H9 (cell line): ENCODE measurements around the gene AKT1. TPM values are rescaled to one million over a fixed set of nuclear protein-coding genes. Genes with fewer than 3 reads are reported as not detected.

Source experiments
- DNase-seq: peaks from one replicate; pipeline ENCODE4 v3.0.0-alpha.2; 2017
- H2AFZ ChIP-seq: one replicate; pipeline ENCODE4 v1.6.1; 2013; ENCODE audit warnings: mild to moderate bottlenecking, low read length, control low read depth, moderate library complexity
- H2AK5ac ChIP-seq: 2 replicates; pipeline ENCODE4 v1.6.1; 2013; ENCODE audit warnings: low read length, control low read depth, mixed read lengths; ENCODE audit not compliant: insufficient read length
- H2BK120ac ChIP-seq: one replicate; pipeline ENCODE4 v1.6.1; 2013; ENCODE audit warnings: low read depth, mild to moderate bottlenecking, low read length, control low read depth, inconsistent platforms; ENCODE audit not compliant: poor library complexity, severe bottlenecking
- H2BK12ac ChIP-seq: 2 replicates; pipeline ENCODE4 v1.6.1; 2013; ENCODE audit warnings: low read length, control low read depth, mixed read lengths, low read depth; ENCODE audit not compliant: insufficient read length
- H2BK15ac ChIP-seq: 2 replicates; pipeline ENCODE4 v1.6.1; 2013; ENCODE audit warnings: low read depth, low read length, control low read depth
- H2BK20ac ChIP-seq: one replicate; pipeline ENCODE4 v1.6.1; 2013; ENCODE audit warnings: low read depth, mild to moderate bottlenecking, low read length, control low read depth, inconsistent platforms; ENCODE audit not compliant: poor library complexity, severe bottlenecking
- H2BK5ac ChIP-seq: 2 replicates; pipeline ENCODE4 v1.6.1; 2013; ENCODE audit warnings: low read length, control low read depth, mixed read lengths; ENCODE audit not compliant: insufficient read length
- H3K14ac ChIP-seq: 2 replicates; pipeline ENCODE4 v1.6.1; 2013; ENCODE audit warnings: low read length, control low read depth; ENCODE audit not compliant: insufficient read depth
- H3K18ac ChIP-seq: 2 replicates; pipeline ENCODE4 v1.6.1; 2013; ENCODE audit warnings: low read depth, mild to moderate bottlenecking, mixed read lengths, low read length, control low read depth; ENCODE audit not compliant: insufficient read length
- H3K23ac ChIP-seq: 2 replicates; pipeline ENCODE4 v1.6.1; 2013; ENCODE audit warnings: low read length, control low read depth, mixed read lengths, low read depth; ENCODE audit not compliant: insufficient read length
- H3K23me2 ChIP-seq: 2 replicates; pipeline ENCODE4 v1.6.1; 2013; ENCODE audit warnings: low read depth, mild to moderate bottlenecking, mixed read lengths, low read length, control low read depth; ENCODE audit not compliant: insufficient read length, poor library complexity, severe bottlenecking
- H3K27ac ChIP-seq: 2 replicates; pipeline ENCODE4 v1.5.1; 2013; ENCODE audit warnings: low read length, control low read depth, mixed read lengths, low read depth; ENCODE audit not compliant: insufficient read length
- H3K27me3 ChIP-seq: 2 replicates; pipeline ENCODE4 v1.6.1; 2013; ENCODE audit warnings: low read length, control low read depth, inconsistent platforms; ENCODE audit not compliant: insufficient read depth
- H3K4ac ChIP-seq: 2 replicates; pipeline ENCODE4 v1.6.1; 2013; ENCODE audit warnings: low read depth, mild to moderate bottlenecking, control low read depth, inconsistent platforms, low read length, moderate library complexity
- H3K4me1 ChIP-seq: 2 replicates; pipeline ENCODE4 v1.6.1; 2013; ENCODE audit warnings: low read length, control low read depth, inconsistent platforms; ENCODE audit not compliant: insufficient read depth
- H3K4me2 ChIP-seq: 2 replicates; pipeline ENCODE4 v1.6.1; 2013; ENCODE audit warnings: low read length, control low read depth, mixed read lengths; ENCODE audit not compliant: insufficient read length, insufficient read depth
- H3K56ac ChIP-seq: 2 replicates; pipeline ENCODE4 v1.6.1; 2013; ENCODE audit warnings: low read depth, mild to moderate bottlenecking, mixed read lengths, low read length, control low read depth; ENCODE audit not compliant: insufficient read length
- H3K79me1 ChIP-seq: 2 replicates; pipeline ENCODE4 v1.6.1; 2013; ENCODE audit warnings: low read depth, mild to moderate bottlenecking, moderate library complexity, low read length, control low read depth, inconsistent platforms; ENCODE audit not compliant: insufficient read depth, poor library complexity, severe bottlenecking
- H3K79me2 ChIP-seq: 2 replicates; pipeline ENCODE4 v1.6.1; 2013; ENCODE audit warnings: low read length, control low read depth, inconsistent platforms; ENCODE audit not compliant: insufficient read depth
- H3K9ac ChIP-seq: 2 replicates; pipeline ENCODE4 v1.6.1; 2013; ENCODE audit warnings: low read length, control low read depth, mixed read lengths; ENCODE audit not compliant: insufficient read length; ENCODE audit errors: extremely low read depth
- H3K9me3 ChIP-seq: one replicate; pipeline ENCODE4 v1.6.1; 2013; ENCODE audit warnings: low read depth, low read length, inconsistent platforms; ENCODE audit not compliant: control insufficient read depth
- H3T11ph ChIP-seq: one replicate; pipeline ENCODE4 v1.6.1; 2013; ENCODE audit warnings: mild to moderate bottlenecking, low read length, control low read depth, inconsistent platforms
- H4K20me1 ChIP-seq: one replicate; pipeline ENCODE4 v1.6.1; 2013; ENCODE audit not compliant: control insufficient read depth, insufficient read length, insufficient read depth
- H4K5ac ChIP-seq: 2 replicates; pipeline ENCODE4 v1.6.1; 2013; ENCODE audit warnings: low read depth, mild to moderate bottlenecking, mixed read lengths, low read length, control low read depth; ENCODE audit not compliant: insufficient read length
- H4K8ac ChIP-seq: replicated peaks from 2 replicates; pipeline ENCODE4 v1.6.1; 2013; ENCODE audit warnings: low read length, control low read depth, mixed read lengths, low read depth; ENCODE audit not compliant: insufficient read length
- H4K91ac ChIP-seq: 2 replicates; pipeline ENCODE4 v1.6.1; 2013; ENCODE audit warnings: low read depth, mild to moderate bottlenecking, moderate library complexity, mixed read lengths, low read length, control low read depth; ENCODE audit not compliant: insufficient read length
- H3K27ac Mint-ChIP-seq, 3 experiments: 2 replicates in 2 of 3; 3 replicates in 1 of 3; pipeline ENCODE4 v1.8.0; 2020 to 2021; ENCODE audit warnings: mixed read lengths in 3 of 3, mild to moderate bottlenecking in 1 of 3, moderate library complexity in 1 of 3
- H3K27me3 Mint-ChIP-seq: 2 replicates; pipeline ENCODE4 v1.8.0; 2021; ENCODE audit warnings: low read depth, mild to moderate bottlenecking, moderate library complexity, mixed read lengths
- H3K36me3 Mint-ChIP-seq, 3 experiments: 2 replicates in 2 of 3; 3 replicates in 1 of 3; pipeline ENCODE4 v1.8.0; 2020 to 2021; ENCODE audit warnings: low read depth in 3 of 3, mixed read lengths in 3 of 3; ENCODE audit not compliant: insufficient read depth in 1 of 3
- H3K4me1 Mint-ChIP-seq, 2 experiments: 2 replicates each; pipeline ENCODE4 v1.8.0; 2020; ENCODE audit warnings: mixed read lengths in 2 of 2
- H3K4me3 Mint-ChIP-seq, 2 experiments: 2 replicates in 1 of 2; 3 replicates in 1 of 2; pipeline ENCODE4 v1.8.0; 2020 to 2021; ENCODE audit warnings: mild to moderate bottlenecking in 2 of 2, mixed read lengths in 2 of 2, moderate library complexity in 1 of 2
- H3K9me3 Mint-ChIP-seq, 2 experiments: 2 replicates in 1 of 2; 3 replicates in 1 of 2; pipeline ENCODE4 v1.8.0; 2020; ENCODE audit warnings: mild to moderate bottlenecking in 2 of 2, mixed read lengths in 2 of 2, moderate library complexity in 1 of 2
- WGBS: extraction: QIAGEN DNeasy Blood & Tissue Kit; methylation state at CpG from one replicate; pipeline ENCODE4 v1.1.7; 2013; ENCODE audit warnings: missing lambda C conversion rate, low lambda C conversion rate, mixed read lengths; ENCODE audit not compliant: insufficient read length; ENCODE audit errors: extremely low coverage; 5-methylcytosine and 5-hydroxymethylcytosine counted together
- total RNA-seq: library from RNA; stranded (reverse); gene quantifications from 2 replicates; pipeline ENCODE4 v1.2.1, GENCODE V29; 2021
- TF ChIP-seq, protein P1 (sequence below): fragments of 200-600 bp; sonication (generic); conservative IDR thresholded peaks from 3 replicates; pipeline ENCODE4 v1.8.0; 2021; ENCODE audit warnings: antibody characterized with exemption, mild to moderate bottlenecking

The AKT1 gene
- total RNA-seq, 1 experiment from 2014 or later = 101 TPM

DNA sequence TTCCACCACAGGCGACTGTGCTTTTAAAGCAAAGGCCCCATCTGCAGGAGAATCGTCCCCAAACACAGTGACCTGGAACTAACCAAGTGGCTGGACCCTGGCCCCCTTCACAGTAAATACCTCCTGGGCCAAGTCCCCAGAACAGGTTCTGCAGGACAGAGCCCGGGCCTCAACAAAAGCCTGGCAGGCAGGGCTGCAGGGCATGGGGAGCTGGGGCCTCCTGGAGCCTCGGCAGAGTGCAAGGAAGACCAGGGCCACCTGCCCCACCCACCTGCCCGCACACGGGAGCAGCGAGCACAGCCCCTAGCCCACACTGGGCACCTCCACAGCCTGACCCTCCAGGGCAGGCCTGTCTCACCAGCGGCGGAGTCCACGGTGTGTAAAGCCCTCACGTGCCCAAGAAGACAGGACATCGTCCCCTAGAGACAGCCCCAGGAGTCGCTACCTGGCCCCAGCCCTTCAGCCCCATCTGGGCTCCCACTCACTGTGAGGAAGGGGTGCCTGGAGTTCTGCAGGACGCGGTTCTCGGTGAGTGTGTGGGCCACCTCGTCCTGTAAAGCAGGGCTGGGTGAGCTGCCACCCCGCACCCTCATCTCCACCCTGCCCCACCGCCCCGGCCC, 21.0 kb downstream of the AKT1 start:
- Histone ChIP-seq H2BK15ac (no peak overlapping the region), H3K79me1 (no peaks in the 10 kb centered on the region), H4K8ac (no peak overlapping the region), H3K14ac (no peak overlapping the region), H2AFZ (no peak overlapping the region), H3K4ac (no peak overlapping the region), H2BK5ac (no peak overlapping the region), H3K4me2 (no peak overlapping the region), H3K23me2 (no peaks in the 10 kb centered on the region), H3K23ac (no peak overlapping the region), H3K4me1 (no peaks in the 10 kb centered on the region), H4K20me1 (no peaks in the 10 kb centered on the region), H3K79me2 (no peaks in the 10 kb centered on the region), H2BK12ac (no peak overlapping the region), H3T11ph (no peak overlapping the region), H3K56ac (no peak overlapping the region), H3K27me3 (no peaks in the 10 kb centered on the region), H4K5ac (no peak overlapping the region), H2AK5ac (no peak overlapping the region), H3K27ac (no peak overlapping the region), H2BK120ac (no peak overlapping the region), H3K18ac (no peak overlapping the region), H4K91ac (no peak overlapping the region), H2BK20ac (no peak overlapping the region), H3K9ac (no peak overlapping the region), H3K9me3 (no peaks in the 10 kb centered on the region)
- peaks cover 34 to 49% (median 49%) of the 10 kb centered on the region in 3 experiments for H3K36me3 Mint-ChIP-seq
- no peaks in the 10 kb centered on the region for H3K27me3 Mint-ChIP-seq
- no peak for DNase-seq
- no peak overlapping the region for H3K27ac Mint-ChIP-seq
- TF ChIP-seq, protein P1, sequence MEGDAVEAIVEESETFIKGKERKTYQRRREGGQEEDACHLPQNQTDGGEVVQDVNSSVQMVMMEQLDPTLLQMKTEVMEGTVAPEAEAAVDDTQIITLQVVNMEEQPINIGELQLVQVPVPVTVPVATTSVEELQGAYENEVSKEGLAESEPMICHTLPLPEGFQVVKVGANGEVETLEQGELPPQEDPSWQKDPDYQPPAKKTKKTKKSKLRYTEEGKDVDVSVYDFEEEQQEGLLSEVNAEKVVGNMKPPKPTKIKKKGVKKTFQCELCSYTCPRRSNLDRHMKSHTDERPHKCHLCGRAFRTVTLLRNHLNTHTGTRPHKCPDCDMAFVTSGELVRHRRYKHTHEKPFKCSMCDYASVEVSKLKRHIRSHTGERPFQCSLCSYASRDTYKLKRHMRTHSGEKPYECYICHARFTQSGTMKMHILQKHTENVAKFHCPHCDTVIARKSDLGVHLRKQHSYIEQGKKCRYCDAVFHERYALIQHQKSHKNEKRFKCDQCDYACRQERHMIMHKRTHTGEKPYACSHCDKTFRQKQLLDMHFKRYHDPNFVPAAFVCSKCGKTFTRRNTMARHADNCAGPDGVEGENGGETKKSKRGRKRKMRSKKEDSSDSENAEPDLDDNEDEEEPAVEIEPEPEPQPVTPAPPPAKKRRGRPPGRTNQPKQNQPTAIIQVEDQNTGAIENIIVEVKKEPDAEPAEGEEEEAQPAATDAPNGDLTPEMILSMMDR = no peak
- no CpG with 5 or more reads among the region's 20 CpGs for WGBS
- H3K9me3 Mint-ChIP-seq = peaks cover 0 to 9% of the 10 kb centered on the region in 2 experiments; a peak in 4 of 5 replicates
- no peak overlapping the region for H3K4me3 Mint-ChIP-seq
- H3K4me1 Mint-ChIP-seq = peaks cover 3 to 4% of the 10 kb centered on the region in 2 experiments; a peak in 2 of 4 replicates
